GM21381 (cell line): Measurements from ENCODE around the gene SLC6A18.

Experiments used
- ATAC-seq: cut with Tn5 transposase; IDR thresholded peaks from one replicate; pipeline ENCODE4 v1.9.1; 2021; ENCODE audit warnings: mild to moderate bottlenecking, moderate library complexity; ENCODE audit not compliant: unreplicated experiment

Gene SLC6A18, protein sequence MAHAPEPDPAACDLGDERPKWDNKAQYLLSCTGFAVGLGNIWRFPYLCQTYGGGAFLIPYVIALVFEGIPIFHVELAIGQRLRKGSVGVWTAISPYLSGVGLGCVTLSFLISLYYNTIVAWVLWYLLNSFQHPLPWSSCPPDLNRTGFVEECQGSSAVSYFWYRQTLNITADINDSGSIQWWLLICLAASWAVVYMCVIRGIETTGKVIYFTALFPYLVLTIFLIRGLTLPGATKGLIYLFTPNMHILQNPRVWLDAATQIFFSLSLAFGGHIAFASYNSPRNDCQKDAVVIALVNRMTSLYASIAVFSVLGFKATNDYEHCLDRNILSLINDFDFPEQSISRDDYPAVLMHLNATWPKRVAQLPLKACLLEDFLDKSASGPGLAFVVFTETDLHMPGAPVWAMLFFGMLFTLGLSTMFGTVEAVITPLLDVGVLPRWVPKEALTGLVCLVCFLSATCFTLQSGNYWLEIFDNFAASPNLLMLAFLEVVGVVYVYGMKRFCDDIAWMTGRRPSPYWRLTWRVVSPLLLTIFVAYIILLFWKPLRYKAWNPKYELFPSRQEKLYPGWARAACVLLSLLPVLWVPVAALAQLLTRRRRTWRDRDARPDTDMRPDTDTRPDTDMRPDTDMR

DNA sequence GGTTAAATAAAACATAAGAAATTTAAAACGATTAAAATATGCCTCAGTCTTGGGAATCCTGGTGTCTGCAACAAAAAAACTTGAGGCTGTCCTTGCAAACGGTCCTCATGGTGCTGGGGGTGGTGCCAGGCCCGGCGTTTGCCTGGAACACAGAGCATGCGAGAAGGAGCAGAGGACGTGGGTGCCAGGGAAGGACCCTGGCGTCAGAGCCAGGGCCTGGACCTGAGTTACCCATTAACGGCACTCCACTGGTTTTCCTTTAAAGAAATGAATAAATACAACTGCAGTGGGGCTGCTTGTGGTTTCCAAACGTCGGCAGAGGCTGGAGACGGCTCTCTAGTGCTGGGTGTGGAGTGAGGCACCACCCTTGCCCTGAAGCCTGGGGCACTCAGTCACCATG lies at the start of gene SLC6A18:
SLC6A18 (plus strand) TSS at position 301 of the 400 bp plus-strand sequence; CDS start at position 398, 97 bp downstream.
- no peak for ATAC-seq

DNA sequence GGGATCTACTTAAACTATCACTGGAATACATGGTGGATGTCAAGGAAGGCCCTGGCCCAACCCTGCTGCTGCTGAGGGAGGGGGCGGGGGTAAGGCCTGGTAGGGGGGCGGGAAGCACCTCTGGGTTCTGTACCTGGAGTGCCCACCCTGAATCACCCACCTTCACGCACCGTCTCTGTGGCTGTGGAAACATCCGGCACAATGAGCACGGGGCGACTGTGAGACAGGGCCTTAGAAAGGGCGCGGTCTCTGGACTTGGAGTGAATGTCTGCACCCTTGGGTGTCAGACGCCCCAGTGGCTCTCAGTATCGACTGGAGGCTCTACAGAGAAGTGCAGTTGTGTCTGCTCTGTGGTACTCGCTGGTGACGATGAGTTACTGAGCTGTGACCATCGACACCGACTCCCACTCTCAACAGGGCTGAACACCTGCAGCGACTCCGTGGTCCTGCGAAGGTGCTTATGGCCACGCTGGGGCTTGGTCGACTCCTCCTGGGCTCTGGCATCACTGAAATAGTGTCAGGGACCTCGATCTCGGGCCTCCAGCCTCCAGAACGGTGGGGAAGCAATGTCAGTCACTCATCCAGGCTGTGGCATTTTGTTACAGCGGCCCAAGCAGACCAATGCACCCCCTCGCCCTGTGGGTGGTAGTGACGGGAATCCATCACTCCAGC lies 49.2 kb upstream of the SLC6A18 start:
- no peak for ATAC-seq

DNA sequence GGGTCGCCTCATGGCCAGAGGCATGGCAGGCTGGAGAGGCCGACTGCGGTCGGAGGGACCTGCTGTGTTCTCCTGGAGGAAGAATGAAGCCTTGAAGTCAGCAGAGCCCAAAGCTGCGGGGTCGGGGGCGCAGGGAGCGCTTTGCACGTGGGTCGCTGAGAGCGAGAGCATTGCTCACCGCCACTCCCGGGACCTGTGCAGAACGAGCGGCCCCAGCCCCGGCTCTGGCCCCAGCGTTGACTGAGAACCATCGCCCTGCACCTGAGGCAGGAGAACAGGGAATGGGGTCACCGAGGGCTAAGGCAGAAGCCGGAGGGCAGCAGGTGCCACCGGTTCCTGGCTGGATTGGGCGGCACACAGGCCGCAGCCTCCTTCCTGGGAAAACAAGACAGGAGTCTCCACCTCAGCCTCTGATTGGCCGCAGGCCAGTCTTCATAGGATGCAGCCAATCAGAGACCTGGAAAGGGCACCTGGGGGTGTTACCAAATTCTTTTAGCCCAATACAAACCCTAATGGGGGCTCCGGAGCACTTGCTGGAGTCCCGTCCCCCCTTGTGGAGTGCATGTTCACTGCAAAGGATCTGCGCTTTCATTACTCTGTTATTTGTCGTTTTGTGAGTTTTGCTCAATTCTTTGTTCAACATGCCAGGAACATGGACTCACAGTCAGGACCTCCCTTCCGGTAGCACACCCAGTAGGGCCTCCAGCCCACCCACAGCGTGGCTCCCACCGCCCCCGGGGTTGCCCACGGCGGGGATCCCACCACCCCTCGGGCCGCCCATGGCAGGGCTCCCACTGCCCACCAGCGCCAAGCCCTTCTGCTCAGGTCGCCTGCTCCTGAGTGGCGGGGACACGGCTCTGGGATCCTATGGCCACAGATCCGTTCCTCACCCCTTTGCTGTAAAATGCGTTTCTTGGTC lies 48.4 kb upstream of the SLC6A18 start:
- no peak for ATAC-seq

DNA sequence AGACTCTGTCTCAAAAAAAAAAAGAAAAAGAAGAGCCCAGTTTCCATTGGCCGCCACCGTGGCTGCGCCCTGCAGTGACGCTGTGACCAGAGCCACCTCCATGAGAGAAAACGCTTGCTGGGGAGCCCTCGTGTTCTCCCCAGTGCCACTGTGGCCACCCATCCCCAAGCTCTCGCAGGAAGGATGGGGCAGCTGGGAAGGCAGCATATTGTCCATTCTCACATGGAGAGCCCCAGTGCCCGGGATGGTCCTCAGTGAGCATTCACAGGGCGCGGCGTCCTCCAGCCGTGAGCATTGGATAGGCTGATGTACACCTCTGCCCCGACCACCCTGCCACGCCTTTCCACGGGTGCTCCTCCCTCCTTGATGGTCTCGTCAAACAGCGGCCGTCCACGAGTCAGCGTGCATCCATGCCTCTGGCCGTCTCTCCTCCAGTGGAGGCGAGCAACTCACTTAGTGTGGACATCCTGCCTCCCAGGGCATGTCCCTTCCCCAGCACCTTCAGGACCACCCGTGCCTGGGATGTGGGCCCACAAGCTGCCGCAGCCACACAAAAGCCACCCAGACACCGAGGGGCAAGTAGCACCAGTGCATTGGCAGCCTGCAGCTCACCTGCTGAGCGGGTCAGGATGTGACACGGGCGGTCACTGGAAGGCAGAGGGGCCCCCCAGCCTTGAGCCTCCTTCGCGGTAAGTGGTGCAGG lies 47.2 kb upstream of the SLC6A18 start:
- no peak for ATAC-seq

DNA sequence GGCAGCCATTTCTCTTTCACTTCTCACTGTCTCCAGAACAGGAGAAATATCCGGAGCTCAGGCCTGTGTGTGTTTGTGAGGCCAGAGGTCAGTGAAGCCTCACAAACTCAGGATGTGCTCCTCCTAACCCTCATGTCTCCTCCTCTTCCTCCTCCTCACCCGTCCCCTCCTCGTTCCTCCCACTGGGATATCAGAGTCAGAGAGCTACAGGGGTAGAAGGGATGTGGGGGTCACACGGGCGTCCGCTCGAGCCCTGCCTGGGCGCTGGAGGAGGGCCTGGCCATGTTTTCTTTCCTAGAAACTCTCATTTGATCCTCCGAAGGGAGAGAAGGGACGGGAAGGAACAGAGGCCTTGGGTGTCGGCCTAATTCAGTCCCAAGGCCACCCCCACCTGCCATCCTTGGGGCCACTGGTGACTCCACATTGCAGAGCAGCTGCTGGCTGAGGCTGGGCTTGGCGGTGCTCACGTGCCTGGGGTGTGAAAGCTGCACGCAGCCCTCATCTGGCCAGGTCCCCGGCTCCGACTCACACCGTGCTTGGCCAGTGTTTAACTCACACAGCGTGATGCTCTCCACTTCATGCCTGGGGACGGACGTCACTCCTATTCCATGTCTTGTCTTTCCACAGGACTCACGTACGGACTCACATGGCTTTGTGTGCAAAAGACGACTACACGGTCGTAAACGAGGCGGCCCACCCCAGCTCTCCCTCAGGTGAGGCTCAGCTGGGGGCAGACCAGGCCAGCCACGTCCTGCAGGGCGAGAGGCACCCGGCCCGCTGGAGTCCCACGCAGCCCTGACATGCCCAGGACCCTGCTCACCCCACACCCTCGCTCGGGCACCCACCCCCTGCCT lies 46.4 kb upstream of the SLC6A18 start:
- no peak for ATAC-seq

DNA sequence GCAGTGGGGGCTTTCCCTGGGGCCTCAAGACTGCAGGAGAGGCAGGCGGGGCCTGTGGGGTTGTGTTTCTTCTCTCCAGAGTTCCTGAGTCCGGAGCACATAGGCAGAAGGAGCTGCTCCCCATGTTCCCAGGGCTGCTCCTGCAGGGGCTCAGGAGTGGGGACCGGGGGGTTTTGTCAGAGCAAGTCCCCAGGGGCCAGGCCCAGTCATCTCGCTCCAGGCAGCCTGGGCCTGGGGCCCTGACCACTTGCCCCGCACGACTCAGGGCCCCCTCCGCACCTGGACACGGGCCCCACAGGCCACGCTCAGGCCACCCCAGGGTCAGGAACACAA lies 45.8 kb upstream of the SLC6A18 start:
- ATAC-seq, result no peak

DNA sequence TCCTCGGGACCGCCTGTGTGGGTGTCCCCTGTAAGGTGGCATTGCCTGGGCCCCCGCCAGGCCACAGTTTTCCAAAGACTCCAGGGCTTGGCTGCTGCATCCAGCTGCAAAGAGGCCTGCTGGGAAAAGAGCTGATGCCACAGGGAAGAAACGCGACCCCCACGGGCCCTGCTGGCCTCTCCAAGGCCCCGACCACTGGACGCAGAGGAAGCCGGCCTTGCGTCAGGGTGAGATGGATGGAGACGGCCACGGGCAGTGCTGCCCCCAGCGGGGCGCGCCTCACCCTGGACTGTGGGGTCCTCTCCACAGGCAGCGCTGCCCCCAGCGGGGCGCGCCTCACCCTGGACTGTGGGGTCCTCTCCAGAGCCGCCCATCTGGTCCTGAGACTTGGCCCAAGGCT lies 45.1 kb upstream of the SLC6A18 start:
- ATAC-seq, result no peak

DNA sequence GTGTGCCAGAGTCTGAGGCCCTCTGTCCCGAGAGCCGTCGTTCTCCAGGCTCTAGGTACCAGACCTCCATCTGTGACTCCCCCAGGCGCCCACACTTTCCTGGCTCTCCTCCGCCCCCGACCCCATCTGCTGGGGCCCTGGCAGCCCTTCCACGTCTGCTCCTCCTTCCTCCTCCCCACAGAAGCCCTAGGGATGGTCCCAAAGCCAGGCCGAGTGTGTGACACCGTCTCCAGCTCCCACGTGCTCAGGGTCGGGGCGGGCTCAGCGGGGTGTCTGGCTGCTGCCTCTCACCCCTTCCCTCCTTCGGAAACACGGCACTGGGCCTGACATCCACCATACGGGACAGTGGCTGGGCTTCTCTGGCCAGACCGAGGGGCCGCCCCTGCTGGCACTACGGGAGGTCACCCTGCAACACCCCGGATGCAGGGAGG lies 44.3 kb upstream of the SLC6A18 start:
- no peak for ATAC-seq

DNA sequence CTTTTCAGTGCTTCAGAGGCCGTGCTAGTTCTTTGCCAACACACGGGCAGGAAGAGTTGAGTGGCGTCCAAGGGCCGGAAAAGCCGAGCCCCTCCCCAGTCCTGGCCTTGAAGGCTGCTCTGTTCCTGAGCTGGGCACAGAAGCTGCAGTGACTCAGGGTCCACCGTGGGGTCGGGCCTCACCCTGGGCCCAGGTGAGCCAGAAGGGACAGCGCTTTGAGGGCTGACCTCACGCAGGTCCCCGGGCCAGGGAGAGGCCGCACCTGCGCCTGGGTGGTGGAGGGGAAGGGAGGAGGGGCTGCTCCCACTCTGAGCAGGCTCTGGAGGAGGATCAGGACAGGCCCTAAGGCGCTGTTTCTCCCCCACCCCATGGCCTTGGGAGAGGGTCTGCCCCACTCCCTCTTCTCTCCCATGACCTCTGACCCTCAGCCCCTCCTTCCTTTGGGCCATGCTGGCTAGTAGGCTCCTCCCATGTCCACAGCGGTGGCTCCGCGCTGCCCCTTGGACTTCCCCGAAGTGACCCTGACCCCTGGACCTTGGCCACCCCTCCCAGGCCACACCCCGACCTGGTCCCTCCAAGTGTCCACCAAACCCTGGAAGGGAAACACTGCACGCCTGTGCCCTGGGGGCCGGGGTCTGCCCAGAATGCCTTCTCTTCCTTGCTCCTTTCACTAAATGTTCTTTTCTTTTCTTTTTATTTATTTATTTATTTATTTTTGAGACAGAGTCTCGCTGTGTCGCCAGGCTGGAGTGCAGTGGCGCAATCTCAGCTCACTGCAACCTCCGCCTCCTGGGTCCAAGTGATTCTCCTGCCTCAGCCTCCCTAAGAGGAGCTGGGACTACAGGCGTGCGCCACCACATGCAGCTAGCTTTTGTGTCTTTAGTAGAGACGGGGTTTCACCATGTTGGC lies 43.5 kb upstream of the SLC6A18 start:
- ATAC-seq, result no peak

DNA sequence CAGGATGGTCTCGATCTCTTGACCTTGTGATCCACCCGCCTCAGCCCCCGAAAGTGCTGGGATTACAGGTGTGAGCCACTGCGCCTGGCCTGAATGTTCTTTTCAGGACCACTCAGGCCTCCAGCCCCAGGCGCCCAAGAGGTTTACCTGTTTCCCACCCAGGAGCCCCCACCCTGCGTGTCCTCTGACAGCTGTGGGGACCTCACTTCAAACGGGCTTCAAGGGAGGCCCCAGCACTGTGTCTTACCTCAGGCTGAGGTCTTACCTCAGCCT lies 42.9 kb upstream of the SLC6A18 start:
- ATAC-seq, result no peak

DNA sequence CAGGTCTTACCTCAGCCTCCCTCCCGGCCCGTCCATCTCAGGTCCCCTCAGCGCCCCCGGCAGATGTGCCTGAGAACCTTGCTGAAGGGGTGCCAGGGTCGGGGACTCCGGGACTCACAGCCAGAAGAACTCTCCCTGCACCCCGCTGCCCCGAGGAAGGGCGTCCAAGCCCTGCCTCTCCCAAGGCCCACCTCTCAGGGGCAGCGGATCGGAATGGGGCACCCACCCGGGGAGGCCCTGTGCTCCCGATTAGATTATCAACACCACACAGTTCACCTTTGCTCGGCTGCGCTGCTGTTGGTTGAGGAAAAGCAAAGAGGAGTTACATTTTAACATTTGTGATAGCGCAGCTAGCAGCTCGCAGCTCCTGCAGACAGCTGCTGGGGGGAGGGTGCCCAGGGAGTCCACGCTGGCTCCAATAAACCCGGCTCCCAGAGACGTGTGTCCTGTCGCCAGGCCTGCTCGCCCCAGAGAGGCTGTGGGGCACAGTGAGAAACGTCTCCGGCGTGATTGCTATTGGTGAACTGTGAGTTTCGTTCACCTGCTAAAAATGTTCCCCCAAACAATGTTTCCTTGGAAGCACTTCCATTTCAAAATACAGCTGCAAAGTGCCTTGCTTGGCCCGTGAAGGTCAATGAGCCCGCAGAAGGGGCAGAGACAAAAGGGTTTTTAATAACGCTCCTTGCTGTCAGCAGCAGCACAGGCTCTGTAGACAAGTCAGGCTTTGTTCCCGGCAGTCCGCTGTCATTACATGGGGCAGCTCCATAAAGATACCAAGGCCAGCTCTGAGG lies 42.4 kb upstream of the SLC6A18 start:
- ATAC-seq, result no peak

DNA sequence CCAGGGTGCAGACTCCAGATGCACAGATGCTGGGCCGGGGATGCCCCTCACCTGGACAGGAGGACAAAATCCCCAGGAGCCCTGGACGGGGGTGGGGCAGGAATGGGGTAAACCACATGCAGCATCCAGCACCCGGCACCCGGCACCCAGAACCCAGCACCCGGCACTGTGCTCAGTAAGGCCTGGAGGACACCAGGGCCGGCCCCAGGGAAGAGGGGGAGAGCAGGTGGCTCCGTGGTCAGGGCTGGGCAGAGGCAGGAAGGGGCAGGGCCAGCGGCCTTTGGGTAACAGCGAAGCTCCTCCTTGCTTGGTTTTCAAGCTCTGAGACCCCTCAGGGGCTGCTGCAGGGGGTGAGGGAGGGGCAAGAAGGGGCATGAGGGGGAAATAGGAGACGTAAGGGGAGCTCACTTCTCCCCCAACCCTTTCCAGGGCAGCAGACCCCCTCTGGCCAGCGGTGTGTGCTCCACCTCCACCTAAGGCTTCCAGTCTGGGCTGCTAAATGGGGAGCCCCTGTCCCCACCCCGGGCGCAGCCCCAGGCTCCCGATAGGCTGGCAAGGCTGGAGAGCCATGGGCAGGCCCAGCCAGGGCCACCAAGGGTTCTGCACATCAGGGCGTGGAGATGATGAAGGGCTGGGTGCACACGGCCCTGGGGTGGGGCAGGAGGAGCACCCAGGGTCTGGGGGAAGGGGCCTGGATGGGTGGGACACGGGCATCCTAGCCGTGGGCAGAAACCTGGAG lies 41.6 kb upstream of the SLC6A18 start:
- no peak for ATAC-seq

DNA sequence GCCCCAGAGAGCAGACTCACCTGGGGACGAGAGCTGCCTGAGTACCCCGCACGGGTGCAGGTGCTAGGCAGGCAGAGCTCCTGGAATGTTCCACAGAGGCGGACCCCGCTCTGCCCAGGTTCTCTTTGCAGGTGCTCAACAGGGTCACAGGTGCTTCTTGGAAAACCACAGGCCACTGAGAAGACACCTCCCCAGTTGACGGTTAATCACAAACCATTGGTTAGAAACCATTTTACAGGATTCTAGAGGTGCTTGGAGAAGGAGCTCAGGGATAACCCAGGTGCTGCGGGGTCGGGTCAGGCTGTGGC lies 41.1 kb upstream of the SLC6A18 start:
- ATAC-seq, result no peak

DNA sequence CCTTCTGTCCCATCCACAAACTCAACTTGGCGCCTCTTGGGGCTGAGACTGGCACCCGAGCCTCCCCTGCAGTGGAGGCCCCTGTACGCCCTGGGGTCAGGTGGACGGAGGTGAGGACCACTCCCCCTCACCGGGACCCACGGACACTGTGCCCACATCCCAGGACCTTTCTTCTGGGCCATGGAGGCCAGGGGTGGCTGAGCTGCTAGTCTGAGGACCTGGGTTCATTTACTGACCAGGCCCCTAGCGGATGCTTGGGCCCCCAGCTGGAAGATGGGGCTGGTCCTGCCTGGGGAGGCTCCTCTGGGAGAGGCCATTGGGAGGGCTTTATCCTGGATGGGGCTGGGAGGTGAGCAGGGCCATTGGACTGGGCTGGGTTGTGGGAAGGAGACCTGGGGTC lies 40.7 kb upstream of the SLC6A18 start:
- ATAC-seq, result no peak

DNA sequence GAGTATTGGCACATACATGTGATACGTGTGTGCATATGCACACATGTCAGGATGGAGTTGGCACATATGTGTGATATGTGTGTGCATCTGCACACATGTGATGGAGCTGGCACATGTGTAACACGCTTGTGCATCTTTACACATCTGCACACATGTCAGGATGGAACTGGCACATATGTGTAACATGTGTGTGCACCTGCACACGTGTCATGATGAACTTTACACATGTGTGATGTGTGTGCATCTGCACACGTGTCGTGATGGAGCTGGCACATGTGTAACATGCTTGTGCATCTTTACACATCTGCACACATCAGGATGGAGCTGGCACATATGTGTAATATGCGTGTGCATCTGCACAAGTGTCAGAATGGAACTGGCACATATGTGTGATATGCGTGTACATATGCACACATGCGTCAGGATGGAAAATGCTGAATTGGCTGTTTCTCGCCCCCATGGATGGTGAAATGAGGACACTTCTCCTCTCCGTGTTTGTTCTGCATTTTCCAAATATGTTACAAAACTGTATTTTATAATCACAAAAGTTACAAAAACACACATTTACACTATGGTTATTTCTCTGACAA lies 40.0 kb upstream of the SLC6A18 start:
- ATAC-seq, result no peak

DNA sequence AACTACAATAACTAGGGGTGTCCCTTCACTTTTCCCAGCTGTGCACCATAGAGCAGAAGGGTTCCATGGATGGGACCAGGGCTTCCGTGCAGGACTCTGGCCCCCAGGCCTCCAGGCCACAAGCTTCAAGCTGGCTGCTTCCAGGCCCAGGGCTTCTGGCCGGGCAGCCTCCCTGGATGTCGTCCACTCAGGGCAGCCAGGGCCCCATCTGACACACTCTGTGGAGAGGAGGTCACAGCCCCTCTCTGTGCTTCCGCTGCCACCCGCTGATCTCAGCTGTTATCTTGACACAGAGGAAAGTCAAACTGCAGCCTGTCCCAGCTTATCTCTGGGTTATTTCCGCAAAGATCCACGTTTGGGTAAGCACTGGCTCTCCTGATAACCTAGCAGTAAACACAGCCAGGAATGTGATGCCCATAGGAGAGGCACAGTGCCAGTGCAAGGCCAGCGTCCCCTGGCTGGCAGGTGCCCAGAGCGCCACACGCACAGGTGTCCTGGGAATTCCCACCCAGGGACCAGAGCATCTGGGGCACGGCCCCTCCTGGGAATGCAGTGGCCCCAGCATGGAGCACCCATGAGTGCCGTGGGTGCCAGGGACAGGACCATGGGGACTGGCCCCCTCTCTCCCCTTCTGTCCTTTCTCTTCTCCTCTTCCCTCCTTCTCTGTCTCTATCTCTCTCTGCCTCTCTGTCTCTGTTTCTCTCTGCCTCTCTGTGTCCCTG lies 39.4 kb upstream of the SLC6A18 start:
- ATAC-seq, result no peak
